ENCODE results near the gene MYOZ1.
A peak's percentile ranks its signal among the peaks of the same experiment; 100 is the strongest.

Gene MYOZ1

DNA sequence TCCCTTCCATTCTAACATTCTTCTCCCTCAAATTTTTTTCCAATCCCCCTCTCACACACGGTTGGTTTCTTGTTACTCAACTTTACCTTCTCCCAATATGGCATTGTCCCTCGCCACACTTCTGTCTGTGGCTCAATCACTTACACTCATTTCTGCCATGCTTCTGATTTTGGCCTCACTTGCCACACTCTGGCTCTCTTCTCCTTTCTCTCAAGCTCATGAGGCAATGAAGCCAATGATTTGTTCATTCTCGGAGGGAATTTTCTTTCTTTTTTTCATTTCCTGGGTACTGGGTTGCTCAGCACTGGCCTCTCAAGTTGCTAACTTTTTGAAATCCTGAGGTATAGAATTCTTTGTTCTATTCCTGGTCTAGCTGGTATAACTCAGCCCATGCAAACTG, 4.0 kb upstream of the MYOZ1 start:
- Histone ChIP-seq H3K27me3 (replicated peaks; ENCODE audit: control insufficient read depth, insufficient read depth, low read length) (no peaks in the 10 kb centered on the region), H3K36me3 (ENCODE audit: control insufficient read depth, insufficient read depth, low read length) (no peaks in the 10 kb centered on the region), H3K4me3 (replicated peaks; ENCODE audit: low read depth, low read length) (no peak overlapping the region)
- no peak for DNase-seq (ENCODE audit: extremely low read depth, insufficient read length)
- TF ChIP-seq, protein P1, sequence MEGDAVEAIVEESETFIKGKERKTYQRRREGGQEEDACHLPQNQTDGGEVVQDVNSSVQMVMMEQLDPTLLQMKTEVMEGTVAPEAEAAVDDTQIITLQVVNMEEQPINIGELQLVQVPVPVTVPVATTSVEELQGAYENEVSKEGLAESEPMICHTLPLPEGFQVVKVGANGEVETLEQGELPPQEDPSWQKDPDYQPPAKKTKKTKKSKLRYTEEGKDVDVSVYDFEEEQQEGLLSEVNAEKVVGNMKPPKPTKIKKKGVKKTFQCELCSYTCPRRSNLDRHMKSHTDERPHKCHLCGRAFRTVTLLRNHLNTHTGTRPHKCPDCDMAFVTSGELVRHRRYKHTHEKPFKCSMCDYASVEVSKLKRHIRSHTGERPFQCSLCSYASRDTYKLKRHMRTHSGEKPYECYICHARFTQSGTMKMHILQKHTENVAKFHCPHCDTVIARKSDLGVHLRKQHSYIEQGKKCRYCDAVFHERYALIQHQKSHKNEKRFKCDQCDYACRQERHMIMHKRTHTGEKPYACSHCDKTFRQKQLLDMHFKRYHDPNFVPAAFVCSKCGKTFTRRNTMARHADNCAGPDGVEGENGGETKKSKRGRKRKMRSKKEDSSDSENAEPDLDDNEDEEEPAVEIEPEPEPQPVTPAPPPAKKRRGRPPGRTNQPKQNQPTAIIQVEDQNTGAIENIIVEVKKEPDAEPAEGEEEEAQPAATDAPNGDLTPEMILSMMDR (IDR thresholded peaks at IDR 0.05; ENCODE audit: insufficient read depth, low read length, poor library complexity, severe bottlenecking) = no peak

DNA sequence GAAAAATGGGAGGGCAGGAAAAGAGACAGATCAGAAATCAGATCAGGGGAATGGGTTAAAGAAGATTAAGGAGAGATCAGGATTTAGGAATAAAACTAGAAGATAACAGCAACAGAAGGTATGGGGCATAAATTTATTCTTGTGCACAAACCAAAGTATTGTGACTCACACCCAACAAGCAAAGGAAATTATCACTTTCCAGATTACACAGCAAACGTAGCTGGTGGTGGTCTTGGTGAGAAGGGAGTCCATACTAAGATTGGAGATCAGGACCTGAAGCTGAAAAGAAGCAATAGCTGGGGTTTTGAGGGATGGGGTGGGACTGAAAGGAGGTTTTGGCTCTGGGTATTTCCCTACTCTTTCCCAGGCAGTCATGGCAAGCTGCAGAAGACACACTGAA, 3.5 kb upstream of the MYOZ1 start:
- H3K4me3 ChIP-seq (replicated peaks; ENCODE audit: low read depth, low read length) = no peak overlapping the region
- TF ChIP-seq, protein P1 (IDR thresholded peaks at IDR 0.05; ENCODE audit: insufficient read depth, low read length, poor library complexity, severe bottlenecking) = no peak
- H3K27me3 ChIP-seq (replicated peaks; ENCODE audit: control insufficient read depth, insufficient read depth, low read length) = no peaks in the 10 kb centered on the region
- no peak for DNase-seq (ENCODE audit: extremely low read depth, insufficient read length)
- H3K36me3 ChIP-seq (ENCODE audit: control insufficient read depth, insufficient read depth, low read length) = no peaks in the 10 kb centered on the region

DNA sequence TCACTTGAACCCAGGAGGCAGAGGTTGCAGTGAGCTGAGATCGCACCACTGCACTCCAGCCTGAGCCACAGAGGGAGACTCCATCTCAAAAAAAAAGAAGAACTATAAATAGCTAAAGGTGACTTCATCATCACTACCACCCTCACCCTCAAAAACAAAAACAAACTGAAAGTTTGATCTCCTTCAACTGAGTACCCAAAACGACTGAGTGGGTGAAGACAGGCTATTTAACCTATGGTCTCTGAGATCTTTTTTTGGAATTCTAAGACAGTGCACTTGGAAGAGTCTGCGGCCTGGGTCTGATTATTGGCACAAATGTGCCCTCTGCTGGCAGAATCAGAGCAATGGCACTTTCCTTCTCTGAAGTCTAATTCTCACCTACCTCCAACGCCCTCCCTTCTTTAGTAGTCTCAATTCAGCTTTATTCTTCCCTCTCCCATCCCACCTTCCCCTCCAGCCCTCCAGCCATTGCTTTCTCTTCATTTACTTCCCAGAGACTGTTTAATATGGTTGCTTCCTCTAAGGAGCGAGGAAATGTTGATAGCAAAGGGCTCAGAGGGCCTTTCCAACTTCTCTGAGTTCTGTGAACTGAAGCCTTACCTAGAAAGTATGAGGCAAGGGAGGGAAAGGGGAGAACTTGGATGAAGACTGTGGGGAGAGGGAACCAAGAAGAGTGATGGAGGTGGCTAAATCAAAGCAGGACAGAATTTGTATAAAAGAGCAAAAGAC, 2.9 kb upstream of the MYOZ1 start:
- no peak overlapping the region for H3K4me3 ChIP-seq (replicated peaks; ENCODE audit: low read depth, low read length)
- H3K36me3 ChIP-seq (ENCODE audit: control insufficient read depth, insufficient read depth, low read length) = no peaks in the 10 kb centered on the region
- H3K27me3 ChIP-seq (replicated peaks; ENCODE audit: control insufficient read depth, insufficient read depth, low read length) = no peaks in the 10 kb centered on the region
- DNase-seq (ENCODE audit: extremely low read depth, insufficient read length) = no peak
- TF ChIP-seq, protein P1 (IDR thresholded peaks at IDR 0.05; ENCODE audit: insufficient read depth, low read length, poor library complexity, severe bottlenecking) = peak; percentile 80

DNA sequence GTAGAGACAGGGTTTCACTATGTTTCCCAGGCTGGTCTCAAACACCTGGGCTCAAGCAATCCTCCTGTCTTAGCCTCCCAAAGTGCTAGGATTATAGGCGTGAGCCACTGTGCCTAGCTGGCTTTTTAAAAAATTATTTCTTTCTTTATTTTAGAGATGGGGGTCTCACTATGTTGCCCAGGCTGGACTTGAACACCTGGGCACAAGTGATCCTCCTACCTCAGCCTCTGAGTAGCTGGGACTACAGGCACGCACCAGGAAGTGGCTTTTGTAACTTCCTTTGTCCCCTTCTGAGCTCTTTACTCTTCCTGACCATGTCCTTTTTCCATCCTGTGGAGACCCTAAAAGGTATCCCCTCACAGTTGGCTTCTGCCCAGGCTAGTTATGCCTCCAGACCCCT, 2.1 kb upstream of the MYOZ1 start:
- no peaks in the 10 kb centered on the region for H3K27me3 ChIP-seq (replicated peaks; ENCODE audit: control insufficient read depth, insufficient read depth, low read length)
- no peak overlapping the region for H3K4me3 ChIP-seq (replicated peaks; ENCODE audit: low read depth, low read length)
- TF ChIP-seq, protein P1 (IDR thresholded peaks at IDR 0.05; ENCODE audit: insufficient read depth, low read length, poor library complexity, severe bottlenecking) = no peak
- DNase-seq (ENCODE audit: extremely low read depth, insufficient read length) = no peak
- no peaks in the 10 kb centered on the region for H3K36me3 ChIP-seq (ENCODE audit: control insufficient read depth, insufficient read depth, low read length)

DNA sequence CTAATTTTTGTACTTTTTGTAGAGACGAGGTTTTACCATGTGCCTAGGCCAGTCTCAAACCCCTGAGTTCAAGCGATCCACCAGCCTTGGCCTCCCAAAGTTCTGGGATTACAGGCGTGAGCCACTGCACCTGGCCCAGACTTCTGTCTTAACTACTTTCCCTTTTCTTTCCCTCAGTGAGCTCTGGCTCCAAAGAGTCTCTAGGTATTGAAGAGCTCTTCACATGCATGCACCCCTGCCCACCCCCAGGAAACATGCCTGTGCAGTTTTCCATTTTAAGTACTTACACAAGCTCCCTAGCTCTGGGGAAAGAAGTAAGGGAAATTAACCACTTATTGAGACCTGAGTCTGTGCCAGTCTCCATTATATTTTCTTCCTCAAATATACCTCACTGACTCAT, 2.0 kb downstream of the MYOZ1 start:
- H3K4me3 ChIP-seq (replicated peaks; ENCODE audit: low read depth, low read length) = no peak overlapping the region
- H3K27me3 ChIP-seq (replicated peaks; ENCODE audit: control insufficient read depth, insufficient read depth, low read length) = no peaks in the 10 kb centered on the region
- H3K36me3 ChIP-seq (ENCODE audit: control insufficient read depth, insufficient read depth, low read length) = no peaks in the 10 kb centered on the region
- TF ChIP-seq, protein P1 (IDR thresholded peaks at IDR 0.05; ENCODE audit: insufficient read depth, low read length, poor library complexity, severe bottlenecking) = no peak
- DNase-seq (ENCODE audit: extremely low read depth, insufficient read length) = no peak

DNA sequence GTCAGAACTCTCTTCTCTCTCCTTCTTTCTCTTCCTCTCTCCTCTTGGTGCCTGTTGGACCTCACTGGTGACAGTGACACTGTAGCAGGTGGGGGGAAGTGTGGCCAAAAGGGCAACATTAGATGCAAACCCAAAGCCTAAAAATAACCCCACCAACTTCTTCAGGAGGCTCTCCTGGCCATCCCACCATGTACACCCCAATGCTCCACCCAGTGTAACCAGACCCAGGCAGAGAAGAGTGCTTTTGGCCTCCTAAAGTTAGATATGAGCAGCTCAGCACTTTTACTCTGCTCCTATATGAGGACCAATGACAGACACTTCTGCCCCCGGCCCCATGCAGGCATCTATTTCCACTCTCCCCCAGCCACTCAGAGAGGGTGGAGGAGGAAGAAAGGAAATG, 5.5 kb downstream of the MYOZ1 start:
- Histone ChIP-seq H3K4me3 (replicated peaks; ENCODE audit: low read depth, low read length) (no peak overlapping the region), H3K27me3 (replicated peaks; ENCODE audit: control insufficient read depth, insufficient read depth, low read length) (no peaks in the 10 kb centered on the region), H3K36me3 (ENCODE audit: control insufficient read depth, insufficient read depth, low read length) (no peaks in the 10 kb centered on the region)
- DNase-seq (ENCODE audit: extremely low read depth, insufficient read length) = no peak
- TF ChIP-seq, protein P1 (IDR thresholded peaks at IDR 0.05; ENCODE audit: insufficient read depth, low read length, poor library complexity, severe bottlenecking) = no peak

Measured in GM06990 (cell line).